K562 (cell line): Measurements from ENCODE around the gene SHISA9. TPM values are rescaled to one million over a fixed set of nuclear protein-coding genes. Genes with fewer than 3 reads are reported as not detected.
A peak's percentile ranks its signal among the peaks of the same experiment; 100 is the strongest.

ENCODE experiments used
- ATAC-seq: fragments of 200-7000 bp; cut with Tn5 transposase; 3 replicates; pipeline ENCODE4 v1.9.1; 2020; ENCODE audit warnings: moderate library complexity
- BruUV-seq: library from RNA; stranded (reverse); fragments of 400-500 nt; replicated peaks from 2 replicates; lab custom pipeline; 2021; lab: Mats Ljungman, UMichigan
- CTCF ChIA-PET: fragments of 300-600 bp; formaldehyde crosslinking; extraction: SDS; loops from one replicate; lab custom pipeline; 2021; ENCODE audit warnings: low intra/inter-chr PET ratio; lab: Yijun Ruan, JAX
- POLR2A ChIA-PET: fragments of 300-600, 350-650 bp; sonication (Branson Sonifier 250); formaldehyde crosslinking; extraction: SDS; loops from one replicate; lab custom pipeline; 2021; ENCODE audit warnings: antibody characterized with exemption, inconsistent platforms; lab: Yijun Ruan, JAX
- DNase-seq, 4 experiments: peaks; one replicate each; pipeline versions ENCODE4 v3.0.0 to v3.0.0-alpha.2; 2011 to 2018; ENCODE audit warnings: low spot score in 3 of 4, mixed read lengths in 3 of 4; ENCODE audit errors: extremely low read depth in 1 of 4
- FAIRE-seq: peaks from 2 replicates; lab custom pipeline; 2011; peaks lifted over from hg19 to GRCh38; lab: Jason Lieb, UNC
- H2AFZ ChIP-seq: 2 replicates; pipeline ENCODE4 v1.6.0; 2011; ENCODE audit warnings: low read depth, low read length, control low read depth, inconsistent platforms
- H3K27ac ChIP-seq: fragments of 200-600 bp; 3 replicates; pipeline ENCODE4 v1.8.0; 2011; ENCODE audit warnings: low read depth, mild to moderate bottlenecking, control low read depth, inconsistent platforms, low read length, moderate library complexity, mixed read lengths; ENCODE audit errors: extremely low read depth
- H3K27me3 ChIP-seq, 2 experiments: fragments of 300-600 bp in 1 of 2; 2 replicates in 1 of 2; 3 replicates in 1 of 2; pipeline versions ENCODE4 v1.6.0 to v1.8.0; 2011; ENCODE audit warnings: inconsistent platforms in 2 of 2, low read length in 2 of 2, mild to moderate bottlenecking in 1 of 2, mixed read lengths in 1 of 2, moderate library complexity in 1 of 2; ENCODE audit not compliant: control insufficient read depth in 2 of 2, insufficient read depth in 2 of 2
- H3K36me3 ChIP-seq: fragments of 300-600 bp; 3 replicates; pipeline ENCODE4 v1.8.0; 2011; ENCODE audit warnings: mild to moderate bottlenecking, low read length, inconsistent platforms; ENCODE audit not compliant: control insufficient read depth, insufficient read depth
- H3K4me1 ChIP-seq, 2 experiments: fragments of 200-600 bp in 1 of 2; replicated peaks in 1 of 2; 2 replicates in 1 of 2; 3 replicates in 1 of 2; pipeline versions ENCODE4 v1.5.1 to v1.8.0; 2011; ENCODE audit warnings: inconsistent platforms in 2 of 2, low read length in 2 of 2, mild to moderate bottlenecking in 1 of 2, mixed read lengths in 1 of 2, moderate library complexity in 1 of 2; ENCODE audit not compliant: control insufficient read depth in 2 of 2, insufficient read depth in 2 of 2
- H3K4me2 ChIP-seq: 2 replicates; pipeline ENCODE4 v1.6.1; 2011; ENCODE audit warnings: low read length, control low read depth, inconsistent platforms, mixed read lengths; ENCODE audit not compliant: insufficient read depth
- H3K4me3 ChIP-seq: fragments of 200-600 bp; sonication (generic), shearing (Covaris generic); 2 replicates; pipeline ENCODE4 v1.5.1; 2016; ENCODE audit warnings: control low read depth, inconsistent platforms
- H3K79me2 ChIP-seq: fragments of 200-600 bp; 3 replicates; pipeline ENCODE4 v1.8.0; 2011; ENCODE audit warnings: low read length, inconsistent platforms; ENCODE audit not compliant: control insufficient read depth, insufficient read depth
- H3K9ac ChIP-seq, 2 experiments: 2 replicates each; pipeline versions ENCODE4 v1.6.0 to v1.6.1; 2011; ENCODE audit warnings: low read depth in 2 of 2, low read length in 2 of 2, control low read depth in 1 of 2, inconsistent platforms in 1 of 2, mild to moderate bottlenecking in 1 of 2, mixed read lengths in 1 of 2; ENCODE audit not compliant: insufficient read depth in 1 of 2
- H3K9me1 ChIP-seq: one replicate; pipeline ENCODE4 v1.6.0; 2011; ENCODE audit warnings: inconsistent platforms, mild to moderate bottlenecking, low read length, moderate library complexity; ENCODE audit not compliant: control insufficient read depth, insufficient read depth
- H3K9me3 ChIP-seq: replicated peaks from 2 replicates; pipeline ENCODE4 v1.5.1; 2011; ENCODE audit warnings: low read depth, low read length, inconsistent platforms; ENCODE audit not compliant: control insufficient read depth, insufficient read depth
- H4K20me1 ChIP-seq: replicated peaks from 2 replicates; pipeline ENCODE4 v1.6.1; 2011; ENCODE audit warnings: low read length, inconsistent platforms, mixed read lengths; ENCODE audit not compliant: control insufficient read depth, insufficient read depth
- ASH1L ChIP-seq: fragments of 450-650 bp; IDR thresholded peaks from 2 replicates; pipeline ENCODE4 v1.6.1; 2018; ENCODE audit warnings: borderline replicate concordance, mild to moderate bottlenecking, low read depth; ENCODE audit not compliant: partially characterized antibody
- TCF7L2 ChIP-seq: fragments of 150-350 bp; IDR thresholded peaks from 2 replicates; pipeline ENCODE4 v1.6.1; 2016; ENCODE audit warnings: low read depth, mild to moderate bottlenecking, low read length, moderate library complexity
- ZNF512 ChIP-seq: IDR thresholded peaks from 2 replicates; pipeline ENCODE4 v1.6.1; 2016; ENCODE audit warnings: missing genetic modification characterization, missing compliant biosample characterization
- ZNF707 ChIP-seq: fragments of 250-450 bp; sonication (Bioruptor Pico); conservative IDR thresholded peaks from 2 replicates; pipeline ENCODE4 v1.8.0; 2022; ENCODE audit warnings: inconsistent platforms, mild to moderate bottlenecking, moderate library complexity
- WGBS: fragments of 100-300 bp; shearing (Covaris generic); methylation state at CpG from one replicate; pipeline ENCODE4 v1.1.6; 2016; ENCODE audit warnings: low coverage, mixed read lengths; ENCODE audit not compliant: insufficient coverage; ENCODE audit errors: missing lambda C conversion rate; 5-methylcytosine and 5-hydroxymethylcytosine counted together
- in situ Hi-C: fragments of 300-500 bp; cut with MboI; formaldehyde crosslinking; loops from 4 replicates; pipeline ENCODE4 v1.15.0; 2018; ENCODE audit warnings: inconsistent platforms, mixed read lengths
- intact Hi-C: fragments of 100-400 bp; cut with micrococcal nuclease; formaldehyde crosslinking; loops from 2 replicates; pipeline ENCODE4 v1.14.2; 2022
- polyA plus RNA-seq, 8 experiments: library from polyadenylated mRNA; depleted of rRNA in 4 of 8; stranded (reverse) in 5 of 8; unstranded in 3 of 8; fragments of >200 nt; fragmentation: Nextera tagmentation in 2 of 8; fragmentation: Illumina TruSeq in 1 of 8; extraction: Ambion mirVana in 2 of 8; extraction: Trizol in 1 of 8; gene quantifications; 2 replicates each; pipeline versions ENCODE4 v1.2.1 to v1.2.3, GENCODE V29; 2011 to 2014; ENCODE audit warnings: inconsistent platforms in 1 of 8, missing spikeins in 1 of 8
- total RNA-seq, 7 experiments: library from RNA; depleted of rRNA in 6 of 7; stranded (reverse); fragments of >200 nt in 6 of 7; fragmentation: Illumina TruSeq in 2 of 7; extraction: Trizol in 2 of 7; gene quantifications; 2 replicates each; pipeline versions ENCODE4 v1.2.1 to v1.2.3, GENCODE V29; 2011 to 2021; ENCODE audit warnings: low replicate concordance in 1 of 7

The SHISA9 gene
- total and polyA plus RNA-seq, 9 of the 15 experiments (the other 6 are each of a cell fraction or from before 2014, with no cell fraction given), result under 0.01 to 0.16 (median 0.01) TPM; not detected in 6

GRCh38 chr16:12906765-12907516 is 5.5 kb downstream of the SHISA9 start:
- TF ChIP-seq ZNF707 (CRISPR knock-in tag), result no peak
- TF ChIP-seq ZNF512 (tag), result peak; percentile 67
- no peak for TF ChIP-seq TCF7L2
- no peak for TF ChIP-seq ASH1L
- H3K4me3 ChIP-seq, result no peak overlapping the region
- no peak for FAIRE-seq
- intact Hi-C loops (no loop called here), in situ Hi-C loops (no loop called here)
- ATAC-seq, result no peak
- peaks cover 16 to 36% of the 10 kb centered on the region in 2 experiments for H3K27me3 ChIP-seq
- no TSS peak for BruUV-seq
- no peak for DNase-seq
- H3K9me1 ChIP-seq, result peaks cover 2% of the 10 kb centered on the region
- H3K79me2 ChIP-seq, result no peaks in the 10 kb centered on the region
- no peaks in the 10 kb centered on the region for H3K9me3 ChIP-seq
- H3K36me3 ChIP-seq, result no peaks in the 10 kb centered on the region
- no peaks in the 10 kb centered on the region; the same call in 1 of the 2 replicates for H4K20me1 ChIP-seq
- no peak overlapping the region for H3K9ac ChIP-seq
- H3K27ac ChIP-seq, result no peak overlapping the region
- WGBS, result 2% methylated on average over 4 of the region's 5 CpGs
- ChIA-PET POLR2A (no interaction called here), CTCF (no interaction called here)
- H3K4me2 ChIP-seq, result no peak overlapping the region
- peaks cover 0 to 14% of the 10 kb centered on the region in 2 experiments; a peak in 2 of 5 replicates for H3K4me1 ChIP-seq
- no peak overlapping the region for H2AFZ ChIP-seq
